ENCODE data around the gene HHATL.

HHATL gene

GRCh38 chr3:42712688-42713372 is 10.2 kb upstream of the HHATL start:
- no peak for DNase-seq (ENCODE audit: low read depth)

GRCh38 chr3:42712344-42712648 is 9.7 kb upstream of the HHATL start:
- DNase-seq (ENCODE audit: low read depth): no peak

GRCh38 chr3:42711491-42712343 is 9.1 kb upstream of the HHATL start:
- DNase-seq (ENCODE audit: low read depth): no peak

- DNase-seq (ENCODE audit: low read depth): no peak
Observed at GRCh38 chr3:42710323-42711021, 7.9 kb upstream of the HHATL start.

GRCh38 chr3:42709621-42710020 is 7.0 kb upstream of the HHATL start:
- no peak for DNase-seq (ENCODE audit: low read depth)

GRCh38 chr3:42708611-42709151 is 6.1 kb upstream of the HHATL start:
- DNase-seq (ENCODE audit: low read depth): no peak

- DNase-seq (ENCODE audit: low read depth): no peak
Observed at GRCh38 chr3:42707620-42708355, 5.2 kb upstream of the HHATL start.

GRCh38 chr3:42706721-42707619 is 4.4 kb upstream of the HHATL start:
- no peak for DNase-seq (ENCODE audit: low read depth)

- no peak for DNase-seq (ENCODE audit: low read depth)
Observed at GRCh38 chr3:42705962-42706585, 3.5 kb upstream of the HHATL start.

- no peak for DNase-seq (ENCODE audit: low read depth)
Observed at GRCh38 chr3:42705058-42705767, 2.6 kb upstream of the HHATL start.

- no peak for DNase-seq (ENCODE audit: low read depth)
Observed at GRCh38 chr3:42704136-42704841, 1.7 kb upstream of the HHATL start.

GRCh38 chr3:42703695-42704025 is 1.1 kb upstream of the HHATL start:
- no peak for DNase-seq (ENCODE audit: low read depth)

GRCh38 chr3:42702982-42703694 is 540 bp upstream of the HHATL start:
- DNase-seq (ENCODE audit: low read depth): no peak

- no peak for DNase-seq (ENCODE audit: low read depth)
Observed at GRCh38 chr3:42701371-42702065, 1.1 kb downstream of the HHATL start.

GRCh38 chr3:42700366-42701288 is 2.0 kb downstream of the HHATL start:
- DNase-seq (ENCODE audit: low read depth): no peak

- DNase-seq (ENCODE audit: low read depth): no peak
Observed at GRCh38 chr3:42699511-42699971, 3.1 kb downstream of the HHATL start.

GRCh38 chr3:42698911-42699230 is 3.7 kb downstream of the HHATL start:
- DNase-seq (ENCODE audit: low read depth): no peak

Measured in fibroblast of gingiva (primary cell).